GM19025 (cell line): Measurements from ENCODE around the gene LHFPL2.

Experiments
- ATAC-seq: cut with Tn5 transposase; IDR thresholded peaks from one replicate; pipeline ENCODE4 v1.9.1; 2021; ENCODE audit warnings: mild to moderate bottlenecking, low read depth, moderate library complexity; ENCODE audit not compliant: unreplicated experiment

Gene LHFPL2

GRCh38 chr5:78552729-78553342 lies 95.7 kb downstream of the LHFPL2 start:
- ATAC-seq, result no peak

DNA sequence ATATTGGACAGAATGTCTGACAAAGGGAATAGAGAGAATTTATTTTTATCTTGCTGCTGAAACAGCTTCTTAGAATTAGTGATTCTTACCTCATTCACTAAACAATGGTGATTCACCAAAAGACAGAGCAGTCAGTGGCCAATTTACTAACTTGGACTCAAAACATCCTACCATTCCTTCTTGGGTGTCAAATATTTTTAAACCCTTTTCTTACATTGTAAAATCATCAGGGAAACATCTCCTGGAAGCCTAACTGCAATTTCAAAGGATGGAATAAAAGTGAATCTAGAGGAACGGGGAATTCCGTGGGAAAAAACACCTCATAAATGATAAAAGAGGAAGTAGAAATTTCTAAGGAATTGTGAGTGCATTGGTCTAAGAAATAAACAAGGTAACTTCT lies 97.7 kb downstream of the LHFPL2 start:
- no peak for ATAC-seq

GRCh38 chr5:78549043-78549442 lies 99.5 kb downstream of the LHFPL2 start:
- no peak for ATAC-seq

DNA sequence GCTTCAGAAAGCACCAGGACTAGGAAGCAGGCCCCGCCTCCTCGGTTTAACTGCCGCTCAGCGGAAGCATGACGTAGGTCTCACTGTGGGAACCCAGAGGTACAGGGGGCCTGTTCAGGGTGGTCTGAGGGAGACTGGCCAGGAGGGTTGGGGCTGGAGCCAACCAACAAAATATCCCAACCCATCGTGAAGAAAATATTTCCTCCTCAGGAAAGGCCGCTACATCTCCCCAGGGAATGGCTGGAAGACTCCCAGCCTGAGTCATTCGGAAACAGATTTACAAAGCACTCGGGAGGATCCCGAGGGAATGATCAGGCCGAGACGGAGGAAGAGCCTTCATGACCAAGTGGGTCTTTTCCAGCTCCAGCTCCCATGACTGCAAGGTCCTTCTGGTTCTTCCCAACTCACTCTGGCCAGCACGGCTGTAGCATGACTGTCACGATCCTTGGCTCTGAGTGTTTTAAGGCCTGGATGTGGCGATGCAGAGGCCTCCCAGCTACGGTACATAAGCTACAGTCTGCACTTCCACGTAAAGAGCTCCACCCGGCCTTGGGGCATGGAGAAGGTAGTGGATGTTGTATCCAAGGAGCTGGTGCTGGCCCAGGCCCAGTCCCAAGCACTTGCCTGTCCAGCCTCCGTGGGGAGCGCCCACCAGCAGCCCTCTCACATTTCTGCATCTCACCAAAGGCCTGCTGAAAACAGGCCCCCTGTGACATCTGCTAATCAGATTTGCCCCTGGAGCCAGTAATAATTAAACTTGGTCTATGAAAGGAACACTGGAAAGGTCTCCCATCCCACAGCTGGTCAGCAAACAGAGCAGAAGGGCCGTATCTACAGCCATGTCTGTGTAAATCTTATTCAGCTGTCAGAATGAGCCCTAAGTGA lies 100.6 kb downstream of the LHFPL2 start:
- ATAC-seq, result no peak

GRCh38 chr5:78547183-78547582 lies 101.4 kb downstream of the LHFPL2 start:
- no peak for ATAC-seq

DNA sequence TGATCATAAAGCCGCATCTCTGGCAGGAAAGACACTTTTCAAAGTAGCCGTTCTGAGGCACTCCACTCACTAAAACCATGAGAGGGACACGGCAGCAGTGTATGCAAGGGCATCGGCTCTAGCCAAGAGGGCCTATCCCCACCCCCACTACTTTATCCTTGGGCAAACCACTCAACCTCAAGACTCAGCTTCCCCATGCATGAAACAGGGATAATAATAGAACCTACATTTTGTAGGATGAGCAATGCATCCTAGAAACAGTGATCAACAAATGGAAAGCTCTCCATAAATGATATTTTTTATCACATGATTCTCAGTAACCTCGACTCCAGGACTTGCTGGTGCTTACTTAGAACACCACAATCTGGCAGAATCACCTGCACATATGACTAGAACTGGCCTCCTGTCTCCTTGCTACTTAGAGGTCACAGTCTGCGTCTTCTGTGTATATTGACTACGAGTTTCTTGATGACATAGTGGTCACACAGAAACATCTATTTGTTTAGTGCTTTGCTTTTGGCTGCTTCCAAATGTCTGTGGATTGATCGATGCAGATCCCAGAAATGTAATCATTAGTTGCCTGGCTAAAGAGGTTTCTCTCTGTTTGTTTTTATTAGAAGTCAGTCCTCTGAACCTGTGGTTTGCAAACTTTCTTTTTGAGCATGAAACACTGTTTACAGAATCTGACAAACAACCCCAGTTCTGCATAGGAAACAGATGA lies 102.1 kb downstream of the LHFPL2 start:
- ATAC-seq, result no peak

GRCh38 chr5:78545406-78545805 lies 103.2 kb downstream of the LHFPL2 start:
- no peak for ATAC-seq

DNA sequence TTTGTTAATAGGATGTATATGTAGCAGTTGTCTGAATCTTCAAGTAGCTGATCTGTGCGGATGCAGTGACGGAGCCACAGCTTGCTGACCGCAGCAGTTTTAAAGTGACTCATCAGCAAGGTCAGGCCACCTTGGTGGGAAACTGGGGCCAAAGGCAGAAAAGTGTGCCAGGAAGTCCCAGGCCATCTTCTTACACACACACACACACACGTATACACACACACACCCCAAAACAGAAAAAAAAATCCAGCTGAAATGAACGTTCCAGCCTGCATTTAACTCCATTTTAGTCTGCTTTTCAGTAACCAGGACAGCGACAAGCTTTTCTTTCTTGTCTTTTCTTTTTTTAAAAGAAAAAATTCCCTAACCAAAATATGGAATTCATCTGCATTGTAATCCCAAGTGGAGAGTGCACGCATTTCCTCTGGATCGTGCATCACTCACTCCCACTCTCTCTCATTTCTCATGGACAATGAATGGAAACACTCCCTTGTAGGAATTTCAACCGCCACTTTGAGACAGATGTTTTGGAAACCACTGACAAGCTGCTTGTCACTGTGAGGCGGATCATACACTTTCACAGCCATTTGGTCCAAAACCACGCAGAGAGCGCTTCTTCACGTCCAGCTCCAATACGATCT lies 103.9 kb downstream of the LHFPL2 start:
- no peak for ATAC-seq

DNA sequence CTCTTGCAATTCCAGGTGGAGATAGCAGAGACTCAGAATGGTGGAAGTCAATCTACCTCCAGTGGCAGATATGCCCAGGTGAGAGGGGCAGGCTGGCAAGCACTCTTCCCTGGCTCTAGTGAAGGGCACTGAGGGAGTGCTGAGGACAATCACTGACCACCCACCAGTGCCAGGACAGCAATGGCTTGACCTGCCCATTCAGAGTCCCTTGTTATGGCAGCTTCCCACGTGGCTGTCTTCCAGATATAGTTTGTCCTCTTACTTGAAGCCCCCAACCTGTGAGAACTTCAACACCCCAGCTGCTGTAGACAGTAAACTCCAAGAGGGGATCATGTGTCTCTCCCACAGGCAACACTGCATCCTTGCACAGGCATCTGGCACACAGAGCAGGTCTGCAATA lies 104.7 kb downstream of the LHFPL2 start:
- ATAC-seq, result no peak

- no peak for ATAC-seq
Observed at GRCh38 chr5:78543292-78543691, 105.3 kb downstream of the LHFPL2 start.

DNA sequence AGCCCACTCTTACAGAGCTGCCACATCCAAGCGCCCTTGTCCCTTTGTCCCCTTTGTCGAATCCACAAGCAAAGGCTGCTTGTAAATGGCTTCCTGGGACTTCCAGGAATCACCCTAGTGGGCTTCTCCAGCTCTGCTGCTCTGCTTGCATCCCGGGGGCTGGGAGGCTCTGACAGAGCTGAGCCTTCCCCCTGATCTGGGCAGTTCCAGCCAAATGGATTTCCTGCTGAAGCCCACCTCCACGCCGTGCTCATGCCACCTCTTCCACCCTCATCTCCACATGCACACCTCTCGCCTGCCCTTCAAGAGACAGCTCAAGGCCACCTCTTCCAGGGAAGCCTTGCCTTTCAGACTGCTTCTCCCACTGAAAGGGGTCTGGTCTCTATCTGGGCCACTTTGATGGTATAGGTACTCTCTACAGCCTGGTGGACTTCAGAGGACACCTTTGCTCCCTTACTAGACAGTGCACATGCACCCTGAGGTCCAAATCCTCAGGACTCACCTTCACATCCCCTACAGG lies 106.2 kb downstream of the LHFPL2 start:
- ATAC-seq, result no peak

GRCh38 chr5:78541086-78541654 lies 107.4 kb downstream of the LHFPL2 start:
- ATAC-seq, result no peak

DNA sequence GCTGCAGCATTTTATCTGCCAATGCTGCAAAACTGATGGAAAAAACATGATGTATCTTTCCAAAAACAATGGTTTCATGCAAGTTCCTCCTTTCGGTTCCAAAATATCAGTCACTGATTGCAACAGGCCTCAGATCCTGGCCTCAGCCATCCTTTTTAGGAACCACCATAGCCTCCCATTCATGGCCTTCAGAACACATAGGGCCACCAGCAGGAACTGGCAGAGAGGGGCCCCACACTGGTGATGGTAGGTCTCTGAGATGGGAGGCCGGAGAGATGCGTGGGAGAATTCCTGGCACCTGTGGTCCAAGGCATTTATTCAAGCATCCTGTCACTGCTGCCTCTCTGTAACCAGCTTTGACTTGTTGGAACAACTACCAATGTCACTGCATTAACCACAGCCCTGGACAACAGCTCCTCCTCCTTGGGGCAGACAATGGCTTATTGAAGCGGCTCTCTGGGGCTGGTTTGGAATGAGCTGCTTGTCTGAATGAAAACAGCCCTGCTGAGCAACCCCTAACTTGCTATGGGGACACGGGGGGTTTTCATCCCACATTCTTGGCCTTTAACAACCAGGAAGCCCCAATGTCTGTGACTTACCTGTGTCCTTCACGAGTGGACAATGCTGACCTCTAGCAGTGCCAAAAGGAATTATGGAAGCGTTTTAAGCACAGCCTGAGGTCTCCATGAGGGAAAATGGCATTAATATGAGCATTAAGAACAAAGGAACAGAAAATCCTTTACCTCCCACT lies 108.1 kb downstream of the LHFPL2 start:
- ATAC-seq, result no peak

DNA sequence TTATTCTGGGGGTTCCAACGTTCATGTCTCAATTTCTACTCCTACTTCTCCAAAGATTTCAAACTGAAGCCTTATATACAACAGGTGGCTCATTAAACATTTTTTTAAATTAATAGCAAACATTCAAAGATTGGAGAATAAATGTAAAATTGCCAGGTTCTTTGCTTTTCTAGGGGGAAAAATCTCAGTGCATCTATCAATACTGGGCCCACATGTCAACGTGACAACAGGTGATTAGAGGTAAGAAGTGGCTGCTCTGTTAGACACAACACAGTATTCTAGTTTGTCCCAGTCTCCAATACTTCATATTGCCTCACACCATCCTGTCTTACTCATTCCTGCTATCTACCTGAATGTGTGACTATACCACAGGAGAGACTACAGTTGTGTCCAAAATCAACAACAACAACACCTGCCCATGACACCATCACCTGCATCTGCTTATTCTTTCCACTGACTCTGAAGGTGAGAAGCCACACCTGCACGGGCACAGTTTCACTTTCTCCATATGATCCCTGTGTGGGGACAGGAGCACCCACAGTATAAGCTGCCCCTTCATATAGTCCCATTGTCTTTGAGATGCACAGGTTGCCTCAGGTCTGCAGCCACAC lies 110.2 kb downstream of the LHFPL2 start:
- no peak for ATAC-seq

- ATAC-seq, result no peak
Observed at GRCh38 chr5:78537821-78538220, 110.8 kb downstream of the LHFPL2 start.

- ATAC-seq, result no peak
Observed at GRCh38 chr5:78537411-78537810, 111.2 kb downstream of the LHFPL2 start.

DNA sequence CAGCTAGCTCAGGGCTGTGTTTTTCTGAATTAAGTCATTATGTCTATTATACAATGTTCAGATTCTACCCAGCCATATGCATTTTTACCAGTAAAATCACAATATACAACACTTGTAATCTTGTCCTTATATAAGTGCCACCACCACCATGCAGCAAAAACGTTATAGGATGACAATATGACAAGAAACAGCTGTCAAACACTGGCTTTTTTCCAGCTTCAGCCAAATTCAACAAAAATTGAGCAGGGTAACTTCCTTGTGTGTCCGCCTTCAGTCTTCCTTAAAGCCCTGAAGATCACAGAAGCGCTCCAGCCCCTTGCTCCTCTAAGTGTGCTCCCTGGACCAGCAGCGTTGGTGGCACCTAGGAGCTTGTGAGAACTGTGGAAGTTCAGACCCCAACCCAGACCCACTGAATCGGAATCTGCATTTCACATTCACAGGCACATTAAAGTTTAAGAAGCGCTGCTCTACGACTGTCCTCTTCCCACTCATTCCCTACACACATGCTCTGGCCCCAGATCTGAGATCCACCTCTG lies 111.8 kb downstream of the LHFPL2 start:
- no peak for ATAC-seq

- no peak for ATAC-seq
Observed at GRCh38 chr5:78534905-78535200, 113.7 kb downstream of the LHFPL2 start.
